Colonic mucosa (tissue), 4 donors: Measurements from ENCODE around the gene ESRP2. TPM values are rescaled to one million over a fixed set of nuclear protein-coding genes. Genes with fewer than 3 reads are reported as not detected.
A peak's percentile ranks its signal among the peaks of the same experiment; 100 is the strongest.

Experiments
- DNase-seq: peaks from one replicate; pipeline ENCODE4 v3.0.0-alpha.2; 2020
- H3K27ac ChIP-seq: fragments of 200-600 bp; one replicate; pipeline ENCODE4 v1.8.0; 2021
- H3K27me3 ChIP-seq: fragments of 200-600 bp; one replicate; pipeline ENCODE4 v1.8.0; 2021
- H3K36me3 ChIP-seq: fragments of 200-600 bp; one replicate; pipeline ENCODE4 v1.8.0; 2021
- H3K4me1 ChIP-seq: fragments of 200-600 bp; one replicate; pipeline ENCODE4 v1.8.0; 2021; ENCODE audit warnings: mild to moderate bottlenecking
- H3K4me3 ChIP-seq: fragments of 200-600 bp; one replicate; pipeline ENCODE4 v1.8.0; 2021
- H3K9ac ChIP-seq, 2 donors: one replicate each; pipeline ENCODE4 v1.7.0; 2013; ENCODE audit warnings: control low read depth in 2 of 2, low read depth in 2 of 2, low read length in 2 of 2
- H3K9me3 ChIP-seq: fragments of 200-600 bp; one replicate; pipeline ENCODE4 v1.8.0; 2021
- intact Hi-C: fragments of 100-400 bp; cut with DNase I; formaldehyde crosslinking; loops from one replicate; pipeline ENCODE4 v1.14.1; 2022
- total RNA-seq, 2 donors: library from RNA; stranded (reverse); fragmentation: NEBNext Ultra II Directional in 1 of 2; extraction: Animal tissue kit (Norgen Biotek cat#: 25700) in 1 of 2; gene quantifications; one replicate each; pipeline ENCODE4 v1.2.1, GENCODE V29; 2021
- TF ChIP-seq, protein P1 (sequence below): fragments of 200-600 bp; IDR thresholded peaks from one replicate; pipeline ENCODE4 v1.8.0; 2022; ENCODE audit warnings: antibody characterized with exemption, mild to moderate bottlenecking
- donor health status: healthy.
- donor health status: DM: no; HTN: no; CAD: no.
- donor health status: DM: no; HTN: no; CAD: no.

Gene ESRP2
- total RNA-seq, 2 donors from 2014 or later = 76.6 to 119 TPM

DNA sequence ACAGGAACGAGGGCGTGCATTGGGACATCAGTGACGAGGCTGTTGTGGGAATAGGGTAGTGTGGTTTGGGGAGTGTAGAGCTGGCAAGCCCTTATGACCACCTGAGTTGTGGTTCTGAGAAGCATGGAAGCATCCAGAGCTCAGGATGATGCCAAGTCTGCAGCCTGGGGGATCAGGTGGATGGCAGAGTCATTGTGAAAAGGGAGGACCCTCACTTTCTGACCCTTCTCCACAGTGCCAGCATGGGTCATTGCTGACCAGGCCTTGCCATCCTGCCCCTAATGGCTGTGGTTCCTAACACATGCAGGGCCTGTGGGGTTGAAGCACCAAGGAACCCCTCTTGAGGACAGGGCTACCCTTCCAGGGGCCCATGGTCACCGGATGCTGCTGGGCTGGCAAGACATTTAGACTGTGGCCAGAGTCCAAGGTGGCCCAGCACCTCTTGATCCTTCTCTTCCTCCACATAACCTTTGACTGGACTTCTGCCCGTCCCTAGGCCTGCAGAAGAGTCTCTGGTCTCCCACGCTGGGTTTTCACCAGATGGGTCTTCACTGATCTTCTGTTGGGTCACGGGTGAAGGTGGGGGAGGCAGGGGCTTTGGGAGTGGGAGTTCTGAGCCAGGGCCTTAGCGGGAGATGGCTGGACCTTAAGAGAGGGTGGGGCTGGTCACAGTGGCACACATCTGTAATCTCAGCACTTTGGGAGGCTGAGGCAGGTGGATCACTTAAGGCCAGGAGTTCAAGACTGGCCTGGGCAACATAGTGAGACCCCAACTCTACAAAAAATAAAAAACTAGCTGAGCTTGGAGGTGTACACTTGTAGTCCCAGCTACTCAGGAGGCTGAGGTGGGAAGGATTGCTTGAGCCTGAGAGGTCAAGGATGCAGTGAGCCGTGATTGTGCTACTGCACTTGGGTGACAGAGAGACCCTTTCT, 7.3 kb upstream of the ESRP2 start:
- Histone ChIP-seq H3K9ac (no peak overlapping the region), H3K4me3 (no peak overlapping the region), H3K4me1 (peaks cover 13% of the 10 kb centered on the region), H3K27ac (no peak overlapping the region), H3K27me3 (no peaks in the 10 kb centered on the region), H3K9me3 (no peaks in the 10 kb centered on the region), H3K36me3 (no peaks in the 10 kb centered on the region)
- TF ChIP-seq, protein P1, sequence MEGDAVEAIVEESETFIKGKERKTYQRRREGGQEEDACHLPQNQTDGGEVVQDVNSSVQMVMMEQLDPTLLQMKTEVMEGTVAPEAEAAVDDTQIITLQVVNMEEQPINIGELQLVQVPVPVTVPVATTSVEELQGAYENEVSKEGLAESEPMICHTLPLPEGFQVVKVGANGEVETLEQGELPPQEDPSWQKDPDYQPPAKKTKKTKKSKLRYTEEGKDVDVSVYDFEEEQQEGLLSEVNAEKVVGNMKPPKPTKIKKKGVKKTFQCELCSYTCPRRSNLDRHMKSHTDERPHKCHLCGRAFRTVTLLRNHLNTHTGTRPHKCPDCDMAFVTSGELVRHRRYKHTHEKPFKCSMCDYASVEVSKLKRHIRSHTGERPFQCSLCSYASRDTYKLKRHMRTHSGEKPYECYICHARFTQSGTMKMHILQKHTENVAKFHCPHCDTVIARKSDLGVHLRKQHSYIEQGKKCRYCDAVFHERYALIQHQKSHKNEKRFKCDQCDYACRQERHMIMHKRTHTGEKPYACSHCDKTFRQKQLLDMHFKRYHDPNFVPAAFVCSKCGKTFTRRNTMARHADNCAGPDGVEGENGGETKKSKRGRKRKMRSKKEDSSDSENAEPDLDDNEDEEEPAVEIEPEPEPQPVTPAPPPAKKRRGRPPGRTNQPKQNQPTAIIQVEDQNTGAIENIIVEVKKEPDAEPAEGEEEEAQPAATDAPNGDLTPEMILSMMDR = no peak
- no peak for DNase-seq
- intact Hi-C loops = no loop called here

DNA sequence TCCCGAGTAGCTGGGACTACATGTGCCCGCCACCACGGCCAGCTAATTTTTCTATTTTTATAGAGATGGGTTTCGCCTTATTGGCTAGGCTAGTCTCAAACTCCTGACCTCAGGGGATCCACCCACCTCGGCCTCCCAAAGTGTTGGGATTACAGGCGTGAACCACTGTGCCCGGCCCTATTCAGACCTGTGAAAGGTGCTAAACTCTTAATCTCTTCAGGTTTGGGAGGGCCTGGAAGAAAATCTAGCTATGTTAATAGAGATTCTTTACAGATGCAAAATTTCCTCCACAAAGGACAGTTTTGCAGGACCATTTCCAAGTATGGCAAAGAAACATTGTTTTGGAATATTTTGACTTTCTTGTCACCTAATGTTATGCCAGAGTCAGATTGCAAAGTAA, 6.2 kb upstream of the ESRP2 start:
- Histone ChIP-seq H3K4me1 (peaks cover 15% of the 10 kb centered on the region), H3K9ac (no peak overlapping the region), H3K36me3 (no peaks in the 10 kb centered on the region), H3K27ac (no peak overlapping the region), H3K9me3 (no peaks in the 10 kb centered on the region), H3K4me3 (no peak overlapping the region), H3K27me3 (no peaks in the 10 kb centered on the region)
- DNase-seq = no peak
- intact Hi-C loops = no loop called here
- TF ChIP-seq, protein P1 = no peak

DNA sequence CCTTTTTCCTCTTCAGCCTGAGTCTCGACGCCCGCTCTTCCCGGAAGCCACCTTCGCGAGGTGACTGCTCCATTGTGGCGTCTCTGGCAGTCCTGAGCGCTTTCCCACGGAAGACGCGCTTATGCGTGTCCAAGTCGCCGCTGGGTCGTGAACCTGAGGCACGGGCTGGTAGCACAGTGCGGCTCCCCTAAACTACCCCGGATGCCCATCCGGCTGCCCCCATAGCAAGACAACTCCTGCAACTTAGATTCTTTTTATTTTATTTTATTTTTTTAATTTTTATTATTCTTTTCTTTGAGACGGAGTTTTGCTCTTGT, 2.1 kb upstream of the ESRP2 start:
- no peaks in the 10 kb centered on the region for H3K27me3 ChIP-seq
- H3K36me3 ChIP-seq = no peaks in the 10 kb centered on the region
- no peak for DNase-seq
- TF ChIP-seq, protein P1 = no peak
- H3K9ac ChIP-seq = peak overlapping the region; percentile 60 to 86
- peaks cover 7% of the 10 kb centered on the region for H3K4me1 ChIP-seq
- H3K4me3 ChIP-seq = peak overlapping the region; percentile 75
- peak overlapping the region; percentile 88 for H3K27ac ChIP-seq
- intact Hi-C loops = loop anchor here (10.0 kb wide), 1 partner anchor 243 kb away; the partner anchor contains the start of gene DPEP2
- H3K9me3 ChIP-seq = no peaks in the 10 kb centered on the region

DNA sequence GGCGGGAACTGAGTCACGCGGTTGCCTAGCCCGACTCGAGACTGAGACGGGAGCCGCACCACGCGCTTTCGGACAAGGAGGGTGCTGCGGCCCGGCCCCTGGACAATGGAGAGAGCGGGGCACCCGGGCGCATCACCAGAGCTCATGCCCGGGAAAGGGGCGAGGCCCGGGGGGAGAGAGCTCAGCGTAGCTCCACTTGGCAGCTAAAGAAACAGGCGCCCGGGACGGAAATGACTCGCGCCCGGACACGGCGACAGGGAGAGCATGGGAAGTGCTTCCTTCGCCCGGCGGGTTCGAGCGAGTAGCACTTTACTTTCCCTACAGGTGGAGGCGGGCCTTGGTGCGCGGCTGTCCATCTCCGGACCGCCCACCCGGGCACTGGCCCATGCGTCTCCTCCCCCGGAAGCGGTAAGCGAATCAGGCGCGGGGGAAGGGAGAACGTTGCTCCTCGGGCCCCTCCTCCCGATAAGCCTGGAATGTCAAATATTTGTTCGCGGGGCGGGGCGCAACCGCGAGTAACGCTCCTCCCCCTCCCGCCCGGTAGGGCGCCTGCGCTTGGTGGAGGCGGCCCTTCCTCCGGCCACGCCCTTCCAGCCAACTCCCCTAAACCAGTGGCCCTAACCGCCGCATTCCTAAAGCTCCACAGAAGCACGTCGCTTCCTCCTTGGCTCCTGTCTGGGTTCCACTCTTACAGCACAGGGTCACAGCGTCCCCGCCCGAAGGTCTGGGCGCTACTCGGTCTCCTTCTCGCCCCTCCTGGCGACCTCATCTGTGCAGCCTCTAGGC, 1.5 kb upstream of the ESRP2 start:
- H3K27ac ChIP-seq = peak overlapping the region; percentile 88
- H3K9ac ChIP-seq = peak overlapping the region; percentile 84 to 86
- H3K9me3 ChIP-seq = no peaks in the 10 kb centered on the region
- DNase-seq = peak; percentile 99
- peak overlapping the region; percentile 75 for H3K4me3 ChIP-seq
- H3K4me1 ChIP-seq = peaks cover 7% of the 10 kb centered on the region
- TF ChIP-seq, protein P1 = no peak
- no peaks in the 10 kb centered on the region for H3K36me3 ChIP-seq
- intact Hi-C loops = loop anchor here (10.0 kb wide), 1 partner anchor 243 kb away; the partner anchor contains the start of gene DPEP2
- H3K27me3 ChIP-seq = no peaks in the 10 kb centered on the region

DNA sequence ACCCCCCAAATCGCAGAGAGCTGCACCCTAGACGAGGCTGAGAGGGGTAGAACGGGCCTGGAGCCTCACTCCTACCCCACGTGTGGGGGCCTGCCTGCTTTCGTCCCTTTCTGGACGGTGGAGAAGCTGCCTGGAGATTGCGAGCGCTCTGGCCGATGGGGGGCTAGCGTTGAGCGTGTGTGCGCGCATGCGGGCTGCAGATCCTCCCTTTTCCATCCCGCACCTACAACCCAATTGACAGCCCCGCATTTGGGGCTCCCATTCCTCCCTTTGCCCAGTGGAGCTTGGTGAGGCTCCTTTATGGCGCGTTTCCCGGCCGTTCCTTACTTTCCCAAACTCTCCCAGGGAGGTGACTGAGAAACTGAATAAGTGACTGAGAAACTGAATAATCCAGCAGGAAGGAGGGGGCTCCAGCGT, 907 bp upstream of the ESRP2 start:
- Histone ChIP-seq H3K4me3 (peak overlapping the region; percentile 75), H3K9me3 (no peaks in the 10 kb centered on the region), H3K9ac (peak overlapping the region; percentile 84 to 86), H3K27ac (peak overlapping the region; percentile 88), H3K27me3 (no peaks in the 10 kb centered on the region), H3K4me1 (peaks cover 7% of the 10 kb centered on the region), H3K36me3 (no peaks in the 10 kb centered on the region)
- no peak for DNase-seq
- TF ChIP-seq, protein P1 = no peak
- intact Hi-C loops = loop anchor here (10.0 kb wide), 1 partner anchor 242 kb away; the partner anchor contains the start of gene DPEP2
